ENCODE results near the gene NSD2. TPM values are rescaled to one million over a fixed set of nuclear protein-coding genes. Genes with fewer than 3 reads are reported as not detected.

Gene NSD2
- total and polyA plus RNA-seq, 2 donors (not counting 1 experiment from before 2014, with no cell fraction given), result 14.2 to 64.8 TPM

DNA sequence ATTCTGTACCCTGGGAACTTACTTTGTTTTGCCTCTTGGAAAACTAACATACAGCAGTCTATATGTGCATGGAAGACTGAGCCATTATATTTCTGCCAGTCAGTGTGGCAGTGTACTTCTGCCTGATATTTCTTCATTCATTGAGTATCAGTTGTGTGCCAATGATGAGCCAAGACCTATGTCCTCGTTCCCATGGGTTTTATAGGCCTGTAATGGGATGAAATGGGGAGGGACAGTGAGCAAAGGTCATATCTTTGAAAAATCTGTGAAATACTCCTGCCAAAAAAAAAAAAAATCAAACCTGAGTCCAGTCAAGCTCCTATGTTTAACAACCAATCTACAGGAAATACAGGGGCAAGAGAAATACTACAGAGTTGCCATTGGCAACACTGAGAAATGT is 9.1 kb downstream of the NSD2 start:
- no peaks in the 10 kb centered on the region for H3K27me3 Mint-ChIP-seq
- intact Hi-C loops (cut with micrococcal nuclease), result no loop called here
- H3K36me3 ChIP-seq (replicated peaks in 1 of 2; ENCODE audit: control extremely low read depth in 1 of 2, control insufficient read depth in 1 of 2, extremely low read depth in 1 of 2, insufficient read depth in 2 of 2, low read length in 1 of 2), result no peaks in the 10 kb centered on the region
- peaks cover 95% of the 10 kb centered on the region for H3K79me2 ChIP-seq (ENCODE audit: control insufficient read depth, insufficient read depth, low read length)
- no peaks in the 10 kb centered on the region for H3K27me3 ChIP-seq (replicated peaks in 1 of 4; ENCODE audit: control extremely low read depth in 1 of 4, control insufficient read depth in 3 of 4, insufficient read depth in 4 of 4, low read length in 3 of 4)
- H3K9ac ChIP-seq (ENCODE audit: low read length), result no peak overlapping the region
- H3K9me3 ChIP-seq (ENCODE audit: control extremely low read depth in 1 of 3, control insufficient read depth in 2 of 3, insufficient read depth in 1 of 3, low read length in 2 of 3), result no peaks in the 10 kb centered on the region
- TF ChIP-seq, protein P1, sequence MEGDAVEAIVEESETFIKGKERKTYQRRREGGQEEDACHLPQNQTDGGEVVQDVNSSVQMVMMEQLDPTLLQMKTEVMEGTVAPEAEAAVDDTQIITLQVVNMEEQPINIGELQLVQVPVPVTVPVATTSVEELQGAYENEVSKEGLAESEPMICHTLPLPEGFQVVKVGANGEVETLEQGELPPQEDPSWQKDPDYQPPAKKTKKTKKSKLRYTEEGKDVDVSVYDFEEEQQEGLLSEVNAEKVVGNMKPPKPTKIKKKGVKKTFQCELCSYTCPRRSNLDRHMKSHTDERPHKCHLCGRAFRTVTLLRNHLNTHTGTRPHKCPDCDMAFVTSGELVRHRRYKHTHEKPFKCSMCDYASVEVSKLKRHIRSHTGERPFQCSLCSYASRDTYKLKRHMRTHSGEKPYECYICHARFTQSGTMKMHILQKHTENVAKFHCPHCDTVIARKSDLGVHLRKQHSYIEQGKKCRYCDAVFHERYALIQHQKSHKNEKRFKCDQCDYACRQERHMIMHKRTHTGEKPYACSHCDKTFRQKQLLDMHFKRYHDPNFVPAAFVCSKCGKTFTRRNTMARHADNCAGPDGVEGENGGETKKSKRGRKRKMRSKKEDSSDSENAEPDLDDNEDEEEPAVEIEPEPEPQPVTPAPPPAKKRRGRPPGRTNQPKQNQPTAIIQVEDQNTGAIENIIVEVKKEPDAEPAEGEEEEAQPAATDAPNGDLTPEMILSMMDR (IDR thresholded peaks at IDR 0.05), result no peak
- no peak for TF ChIP-seq EZH2 (IDR thresholded peaks at IDR 0.05; ENCODE audit: borderline replicate concordance, insufficient read depth, low read depth, low read length, poor library complexity, severe bottlenecking)
- no peak overlapping the region for H3K27ac Mint-ChIP-seq
- peaks cover 8% of the 10 kb centered on the region for H4K20me1 ChIP-seq (ENCODE audit: control insufficient read depth, insufficient read depth, low read length, poor library complexity, severe bottlenecking)
- 100% methylated on average over 1 of the region's 1 CpG for WGBS (ENCODE audit: insufficient coverage)
- ChIA-PET POLR2A (no interaction called here), CTCF (interaction anchor here (1.2 to 1.4 kb wide), 2 partner anchors 16 to 18 kb away, joined by 3 read pairs; no protein-coding TSS in a partner anchor)
- no peaks in the 10 kb centered on the region for H3K9me3 Mint-ChIP-seq (ENCODE audit: insufficient read depth)
- no peak overlapping the region for H3K27ac ChIP-seq (ENCODE audit: low read length in 2 of 2)
- no peak overlapping the region for H3K4me2 ChIP-seq (replicated peaks; ENCODE audit: low read depth, low read length, poor library complexity, severe bottlenecking)
- peaks cover 21% of the 10 kb centered on the region for H3K4me1 Mint-ChIP-seq
- H3K4me1 ChIP-seq (ENCODE audit: control insufficient read depth in 2 of 2, insufficient read depth in 2 of 2, low read length in 2 of 2), result no peaks in the 10 kb centered on the region
- DNase-seq, result no peak
- no peak for ATAC-seq (ENCODE audit: low read depth)
- H3K4me3 Mint-ChIP-seq, result no peak overlapping the region
- no peak overlapping the region for H2AFZ ChIP-seq (ENCODE audit: insufficient read depth, low read depth, low read length, poor library complexity, severe bottlenecking)
- H3K4me3 ChIP-seq (ENCODE audit: control extremely low read depth in 1 of 5, extremely low read depth in 1 of 5, insufficient read depth in 1 of 5, low read depth in 2 of 5, low read length in 4 of 5), result no peak overlapping the region

DNA sequence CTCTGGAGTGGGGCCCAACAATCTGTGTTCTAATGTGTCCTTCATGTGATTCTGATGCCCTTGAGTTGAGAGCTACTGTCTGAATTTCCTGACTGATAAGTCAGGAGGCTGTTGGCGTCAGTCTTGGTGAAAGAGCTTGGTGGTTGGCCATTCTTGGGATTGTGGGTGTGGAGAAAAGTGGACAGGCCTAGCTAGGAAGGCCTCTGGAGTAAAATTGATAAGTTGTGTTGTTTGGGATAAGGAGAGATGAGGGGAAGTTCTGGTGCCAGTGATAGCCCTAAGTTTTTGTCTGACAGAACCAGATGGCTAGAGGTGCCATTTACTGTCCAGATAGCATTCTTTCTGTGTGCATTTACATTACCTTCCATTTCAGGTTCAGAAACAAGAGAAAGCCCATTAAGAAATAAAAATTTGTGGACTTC is 11.7 kb downstream of the NSD2 start:
- peaks cover 4% of the 10 kb centered on the region for H3K9me3 Mint-ChIP-seq (ENCODE audit: insufficient read depth)
- Histone ChIP-seq H3K4me2 (replicated peaks; ENCODE audit: low read depth, low read length, poor library complexity, severe bottlenecking) (no peak overlapping the region), H4K20me1 (ENCODE audit: control insufficient read depth, insufficient read depth, low read length, poor library complexity, severe bottlenecking) (peaks cover 8% of the 10 kb centered on the region), H3K27ac (ENCODE audit: low read length in 2 of 2) (no peak overlapping the region), H3K4me3 (ENCODE audit: control extremely low read depth in 1 of 5, extremely low read depth in 1 of 5, insufficient read depth in 1 of 5, low read depth in 2 of 5, low read length in 4 of 5) (no peak overlapping the region), H3K4me1 (ENCODE audit: control insufficient read depth in 2 of 2, insufficient read depth in 2 of 2, low read length in 2 of 2) (peaks cover 0 to 5% of the 10 kb centered on the region in 2 donors), H3K9me3 (ENCODE audit: control extremely low read depth in 1 of 3, control insufficient read depth in 2 of 3, insufficient read depth in 1 of 3, low read length in 2 of 3) (no peaks in the 10 kb centered on the region), H3K36me3 (replicated peaks in 1 of 2; ENCODE audit: control extremely low read depth in 1 of 2, control insufficient read depth in 1 of 2, extremely low read depth in 1 of 2, insufficient read depth in 2 of 2, low read length in 1 of 2) (no peaks in the 10 kb centered on the region), H2AFZ (ENCODE audit: insufficient read depth, low read depth, low read length, poor library complexity, severe bottlenecking) (no peak overlapping the region), H3K79me2 (ENCODE audit: control insufficient read depth, insufficient read depth, low read length) (peaks cover 96% of the 10 kb centered on the region), H3K9ac (ENCODE audit: low read length) (no peak overlapping the region), H3K27me3 (replicated peaks in 1 of 4; ENCODE audit: control extremely low read depth in 1 of 4, control insufficient read depth in 3 of 4, insufficient read depth in 4 of 4, low read length in 3 of 4) (no peaks in the 10 kb centered on the region)
- WGBS (ENCODE audit: insufficient coverage), result 100% methylated on average over 1 of the region's 1 CpG
- no peak overlapping the region for H3K4me3 Mint-ChIP-seq
- peaks cover 28% of the 10 kb centered on the region for H3K4me1 Mint-ChIP-seq
- intact Hi-C loops (cut with micrococcal nuclease), result no loop called here
- ATAC-seq (ENCODE audit: low read depth), result no peak
- ChIA-PET POLR2A (no interaction called here), CTCF (interaction anchor here (2.0 kb wide), 1 partner anchor 16 kb away, joined by 8 read pairs; no protein-coding TSS in a partner anchor)
- no peak overlapping the region for H3K27ac Mint-ChIP-seq
- TF ChIP-seq, protein P1 (IDR thresholded peaks at IDR 0.05), result no peak
- no peaks in the 10 kb centered on the region for H3K27me3 Mint-ChIP-seq
- DNase-seq, result no peak
